GM18517 (cell line): Measurements from ENCODE around the gene IZUMO1.

Experiments
- ATAC-seq: cut with Tn5 transposase; IDR thresholded peaks from one replicate; pipeline ENCODE4 v1.9.1; 2021; ENCODE audit warnings: mild to moderate bottlenecking, moderate library complexity; ENCODE audit not compliant: unreplicated experiment

The IZUMO1 gene

GRCh38 chr19:48757741-48758144, 11.0 kb upstream of the IZUMO1 start:
- ATAC-seq, result no peak

DNA sequence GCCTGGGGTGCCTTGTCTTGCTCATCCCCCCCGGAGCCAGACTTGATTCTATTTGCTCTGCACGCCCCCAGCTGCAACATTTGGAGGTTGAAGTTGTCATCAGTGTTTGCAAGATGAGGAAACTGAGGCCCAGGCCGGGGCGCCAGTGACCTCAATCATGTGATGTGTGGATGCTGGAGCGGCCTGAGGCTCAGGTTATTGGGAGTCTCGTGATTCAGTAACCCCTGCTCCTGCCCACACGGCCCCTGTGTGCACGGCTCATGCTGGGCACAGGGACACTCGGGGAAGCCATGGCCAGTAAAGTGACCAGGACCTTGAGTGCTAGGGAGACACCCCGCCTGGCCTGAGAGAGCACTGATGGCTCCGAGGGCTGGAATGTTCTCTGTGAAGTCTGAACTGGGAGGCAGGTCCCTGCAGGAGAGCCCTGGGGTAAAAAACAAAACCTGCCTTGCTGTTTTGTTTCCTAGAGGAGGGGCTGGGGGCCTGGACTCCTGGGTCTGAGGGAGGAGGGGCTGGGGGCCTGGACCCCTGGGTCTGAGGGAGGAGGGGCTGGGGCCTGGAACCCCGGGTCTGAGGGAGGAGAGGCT, 10.5 kb upstream of the IZUMO1 start:
- ATAC-seq, result no peak

DNA sequence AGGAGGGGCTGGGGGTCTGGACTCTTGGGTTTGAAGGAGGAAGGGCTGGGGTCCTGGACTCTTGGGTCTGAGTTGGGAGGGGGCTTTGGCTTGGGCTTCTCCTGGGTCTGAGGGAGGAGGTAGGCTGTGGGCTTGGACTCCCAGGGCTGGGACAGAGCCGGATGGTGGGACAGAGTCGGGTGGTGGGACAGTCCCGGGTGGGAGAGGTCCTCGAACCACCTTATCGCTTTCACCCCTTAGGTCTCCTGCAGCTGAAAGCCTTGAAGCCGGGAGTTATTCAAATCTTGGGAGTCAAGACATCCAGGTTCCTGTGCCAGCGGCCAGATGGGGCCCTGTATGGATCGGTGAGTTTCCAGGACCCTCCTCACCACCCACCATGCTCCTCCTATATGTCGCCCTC, 10.0 kb upstream of the IZUMO1 start:
- no peak for ATAC-seq

- ATAC-seq, result no peak
Observed at GRCh38 chr19:48756212-48756611, 9.5 kb upstream of the IZUMO1 start.

- no peak for ATAC-seq
Observed at GRCh38 chr19:48755787-48756186, 9.1 kb upstream of the IZUMO1 start.

DNA sequence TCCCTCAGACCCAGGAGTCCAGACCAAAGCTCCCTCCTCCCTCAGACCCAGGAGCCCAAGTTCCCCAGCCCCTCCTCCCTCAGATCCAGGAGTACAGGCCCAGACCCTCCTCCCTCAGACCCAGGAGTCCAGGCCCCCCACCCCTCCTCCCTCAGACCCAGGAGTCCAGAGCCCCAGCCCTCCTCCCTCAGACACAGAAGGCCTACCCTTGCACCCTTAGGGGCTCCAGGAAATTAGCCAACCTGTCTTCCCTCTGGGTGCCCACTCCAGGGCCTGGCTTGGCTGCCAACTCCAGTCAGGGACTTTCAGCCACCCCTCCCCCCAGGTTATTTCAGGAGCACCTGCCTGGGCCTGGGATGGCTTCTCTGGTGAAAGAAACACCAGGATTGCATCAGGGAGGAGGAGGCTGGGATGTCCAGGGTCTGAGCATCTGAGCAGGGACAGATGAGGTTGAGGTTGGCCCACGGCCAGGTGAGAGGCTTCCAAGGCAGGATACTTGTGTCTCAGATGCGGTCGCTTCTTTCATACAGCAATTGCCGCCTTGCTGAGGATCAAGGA, 8.5 kb upstream of the IZUMO1 start, which contains the start of gene FGF21:
Gene FGF21 (plus strand): TSS at position 441 of the 558 bp plus-strand sequence. CDS start 713 bp downstream, outside the sequence.
- ATAC-seq, result no peak

DNA sequence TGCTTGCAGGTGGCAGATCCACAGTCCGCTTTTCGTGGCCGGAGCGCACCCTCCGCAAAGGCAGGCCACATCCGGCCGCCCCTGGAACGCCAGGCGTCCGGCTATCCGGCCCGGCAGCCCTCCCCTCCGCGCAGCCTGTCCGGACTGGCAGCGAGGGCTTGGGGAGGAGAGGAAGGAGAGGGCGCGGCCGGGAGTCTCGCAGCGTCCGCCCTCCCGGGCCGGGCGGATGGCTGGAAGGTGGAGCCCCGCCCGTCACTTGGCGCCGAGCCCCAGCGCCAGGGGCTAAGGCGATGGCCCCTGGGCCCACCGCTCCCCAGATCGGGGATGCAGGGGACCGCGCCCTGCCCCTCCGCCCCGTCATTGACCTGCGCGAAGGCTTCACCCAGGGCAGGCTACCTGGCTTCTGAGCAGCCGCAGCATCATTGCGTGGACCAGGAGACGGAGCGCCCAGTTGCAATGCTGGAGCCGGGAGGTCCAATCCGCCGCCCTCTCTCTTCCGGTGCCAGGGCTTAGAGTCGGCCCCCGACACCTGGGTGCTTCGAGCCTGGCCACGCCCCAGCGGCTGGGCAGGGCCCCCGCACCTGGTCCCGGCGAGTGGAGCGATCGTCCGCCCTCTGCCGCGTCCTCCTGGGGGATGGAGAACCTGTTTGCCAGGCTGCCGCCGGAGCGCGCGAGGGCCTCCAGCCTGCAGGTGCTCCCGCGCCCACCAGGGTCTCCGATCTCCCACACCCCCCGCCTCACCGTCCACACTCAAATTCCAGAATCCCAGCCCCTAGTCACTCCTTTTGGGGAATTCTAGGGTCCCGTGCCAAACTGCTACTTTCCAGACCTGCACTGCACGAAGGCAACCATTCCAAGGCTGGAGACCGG, 6.0 kb upstream of the IZUMO1 start, which contains the start of gene FUT1:
Gene FUT1 (minus strand): TSS at position 146 of the 870 bp plus-strand sequence. CDS start 1,360 bp downstream, outside the sequence.
- ATAC-seq, result no peak

GRCh38 chr19:48751845-48752495, 5.3 kb upstream of the IZUMO1 start:
- ATAC-seq, result no peak

GRCh38 chr19:48750771-48751504, 4.2 kb upstream of the IZUMO1 start:
- ATAC-seq, result no peak

GRCh38 chr19:48750351-48750750, 3.6 kb upstream of the IZUMO1 start:
- no peak for ATAC-seq

- ATAC-seq, result no peak
Observed at GRCh38 chr19:48749571-48750198, 3.0 kb upstream of the IZUMO1 start.

DNA sequence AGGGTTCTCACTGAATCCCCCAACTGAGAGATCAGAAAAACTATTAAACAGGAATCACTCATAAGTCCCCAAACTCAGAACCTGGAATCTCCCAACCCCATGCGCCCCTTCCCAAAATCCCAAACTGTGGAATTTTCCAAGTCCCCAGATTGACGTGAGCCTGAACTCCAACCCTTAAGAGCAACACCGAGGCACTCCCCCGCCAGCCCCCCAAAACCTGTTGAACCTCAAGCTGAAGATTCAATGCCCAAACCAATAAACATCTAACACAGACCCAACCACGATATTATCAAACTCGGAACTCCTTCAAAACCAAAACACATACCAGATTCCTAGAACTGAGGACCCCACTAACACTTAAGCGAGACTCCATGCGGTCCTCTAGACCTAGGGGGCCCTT, 599 bp downstream of the IZUMO1 start:
- ATAC-seq, result no peak

GRCh38 chr19:48745208-48745995, 1.3 kb downstream of the IZUMO1 start:
- ATAC-seq, result no peak

GRCh38 chr19:48742096-48742495, 4.6 kb downstream of the IZUMO1 start:
- no peak for ATAC-seq

- ATAC-seq, result no peak
Observed at GRCh38 chr19:48741129-48741999, 5.3 kb downstream of the IZUMO1 start.

DNA sequence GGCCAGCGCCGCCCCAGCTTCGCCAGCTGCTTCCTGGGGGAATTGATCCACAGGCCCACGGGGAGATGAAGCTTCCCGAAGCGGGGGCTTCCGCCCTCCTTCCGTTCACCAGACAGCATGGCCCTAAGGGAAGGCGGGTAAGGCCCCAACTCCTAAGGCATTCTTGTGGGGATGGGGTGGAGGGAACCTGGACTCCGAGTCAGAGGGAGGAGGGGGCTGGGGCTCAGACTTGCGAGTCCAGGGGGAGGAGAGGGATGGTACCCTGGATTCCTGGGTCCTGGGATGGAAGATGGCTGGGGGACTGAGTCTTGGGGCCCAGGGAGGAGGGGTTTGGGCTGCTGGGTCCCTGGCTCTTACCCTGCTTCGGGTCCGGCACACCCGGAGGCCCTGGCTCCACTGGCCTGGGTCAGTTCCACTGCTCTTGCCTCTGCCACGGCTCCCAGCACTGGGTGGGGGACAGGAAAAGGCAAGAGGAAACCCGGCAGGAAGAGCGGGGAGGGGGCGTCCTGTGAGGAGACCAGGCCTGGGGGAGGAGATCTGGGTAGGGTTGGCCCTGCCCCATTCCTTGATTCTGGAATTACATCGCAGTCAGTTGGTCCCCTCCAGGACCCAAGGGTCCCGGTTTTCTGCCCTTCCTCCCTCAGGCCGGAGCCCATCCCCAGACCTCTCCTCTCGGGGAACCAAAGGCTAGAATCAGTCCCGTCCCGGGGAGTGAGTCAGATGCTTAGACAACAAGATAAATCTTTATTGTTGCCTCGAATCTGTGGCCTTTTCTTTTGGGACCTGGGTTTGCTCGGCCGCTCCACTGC, 6.3 kb downstream of the IZUMO1 start, which contains the start of gene RASIP1:
Gene RASIP1 (minus strand): TSS at position 447 of the 809 bp plus-strand sequence. CDS start 328 bp downstream, at position 119.
- no peak for ATAC-seq

GRCh38 chr19:48739404-48740163, 7.1 kb downstream of the IZUMO1 start:
- ATAC-seq, result no peak
